H9 (cell line): ENCODE data around the gene SELENOM. TPM values are rescaled to one million over a fixed set of nuclear protein-coding genes. Genes with fewer than 3 reads are reported as not detected.
A peak's percentile ranks its signal among the peaks of the same experiment; 100 is the strongest.

Source experiments
- DNase-seq: peaks from one replicate; pipeline ENCODE4 v3.0.0-alpha.2; 2017
- H2AFZ ChIP-seq: one replicate; pipeline ENCODE4 v1.6.1; 2013; ENCODE audit warnings: mild to moderate bottlenecking, low read length, control low read depth, moderate library complexity
- H2AK5ac ChIP-seq: 2 replicates; pipeline ENCODE4 v1.6.1; 2013; ENCODE audit warnings: low read length, control low read depth, mixed read lengths; ENCODE audit not compliant: insufficient read length
- H2BK120ac ChIP-seq: one replicate; pipeline ENCODE4 v1.6.1; 2013; ENCODE audit warnings: low read depth, mild to moderate bottlenecking, low read length, control low read depth, inconsistent platforms; ENCODE audit not compliant: poor library complexity, severe bottlenecking
- H2BK12ac ChIP-seq: 2 replicates; pipeline ENCODE4 v1.6.1; 2013; ENCODE audit warnings: low read length, control low read depth, mixed read lengths, low read depth; ENCODE audit not compliant: insufficient read length
- H2BK15ac ChIP-seq: 2 replicates; pipeline ENCODE4 v1.6.1; 2013; ENCODE audit warnings: low read depth, low read length, control low read depth
- H2BK20ac ChIP-seq: one replicate; pipeline ENCODE4 v1.6.1; 2013; ENCODE audit warnings: low read depth, mild to moderate bottlenecking, low read length, control low read depth, inconsistent platforms; ENCODE audit not compliant: poor library complexity, severe bottlenecking
- H2BK5ac ChIP-seq: 2 replicates; pipeline ENCODE4 v1.6.1; 2013; ENCODE audit warnings: low read length, control low read depth, mixed read lengths; ENCODE audit not compliant: insufficient read length
- H3K14ac ChIP-seq: 2 replicates; pipeline ENCODE4 v1.6.1; 2013; ENCODE audit warnings: low read length, control low read depth; ENCODE audit not compliant: insufficient read depth
- H3K18ac ChIP-seq: 2 replicates; pipeline ENCODE4 v1.6.1; 2013; ENCODE audit warnings: low read depth, mild to moderate bottlenecking, mixed read lengths, low read length, control low read depth; ENCODE audit not compliant: insufficient read length
- H3K23ac ChIP-seq: 2 replicates; pipeline ENCODE4 v1.6.1; 2013; ENCODE audit warnings: low read length, control low read depth, mixed read lengths, low read depth; ENCODE audit not compliant: insufficient read length
- H3K23me2 ChIP-seq: 2 replicates; pipeline ENCODE4 v1.6.1; 2013; ENCODE audit warnings: low read depth, mild to moderate bottlenecking, mixed read lengths, low read length, control low read depth; ENCODE audit not compliant: insufficient read length, poor library complexity, severe bottlenecking
- H3K27ac ChIP-seq: 2 replicates; pipeline ENCODE4 v1.5.1; 2013; ENCODE audit warnings: low read length, control low read depth, mixed read lengths, low read depth; ENCODE audit not compliant: insufficient read length
- H3K27me3 ChIP-seq: 2 replicates; pipeline ENCODE4 v1.6.1; 2013; ENCODE audit warnings: low read length, control low read depth, inconsistent platforms; ENCODE audit not compliant: insufficient read depth
- H3K4ac ChIP-seq: 2 replicates; pipeline ENCODE4 v1.6.1; 2013; ENCODE audit warnings: low read depth, mild to moderate bottlenecking, control low read depth, inconsistent platforms, low read length, moderate library complexity
- H3K4me1 ChIP-seq: 2 replicates; pipeline ENCODE4 v1.6.1; 2013; ENCODE audit warnings: low read length, control low read depth, inconsistent platforms; ENCODE audit not compliant: insufficient read depth
- H3K4me2 ChIP-seq: 2 replicates; pipeline ENCODE4 v1.6.1; 2013; ENCODE audit warnings: low read length, control low read depth, mixed read lengths; ENCODE audit not compliant: insufficient read length, insufficient read depth
- H3K56ac ChIP-seq: 2 replicates; pipeline ENCODE4 v1.6.1; 2013; ENCODE audit warnings: low read depth, mild to moderate bottlenecking, mixed read lengths, low read length, control low read depth; ENCODE audit not compliant: insufficient read length
- H3K79me1 ChIP-seq: 2 replicates; pipeline ENCODE4 v1.6.1; 2013; ENCODE audit warnings: low read depth, mild to moderate bottlenecking, moderate library complexity, low read length, control low read depth, inconsistent platforms; ENCODE audit not compliant: insufficient read depth, poor library complexity, severe bottlenecking
- H3K79me2 ChIP-seq: 2 replicates; pipeline ENCODE4 v1.6.1; 2013; ENCODE audit warnings: low read length, control low read depth, inconsistent platforms; ENCODE audit not compliant: insufficient read depth
- H3K9ac ChIP-seq: 2 replicates; pipeline ENCODE4 v1.6.1; 2013; ENCODE audit warnings: low read length, control low read depth, mixed read lengths; ENCODE audit not compliant: insufficient read length; ENCODE audit errors: extremely low read depth
- H3K9me3 ChIP-seq: one replicate; pipeline ENCODE4 v1.6.1; 2013; ENCODE audit warnings: low read depth, low read length, inconsistent platforms; ENCODE audit not compliant: control insufficient read depth
- H3T11ph ChIP-seq: one replicate; pipeline ENCODE4 v1.6.1; 2013; ENCODE audit warnings: mild to moderate bottlenecking, low read length, control low read depth, inconsistent platforms
- H4K20me1 ChIP-seq: one replicate; pipeline ENCODE4 v1.6.1; 2013; ENCODE audit not compliant: control insufficient read depth, insufficient read length, insufficient read depth
- H4K5ac ChIP-seq: 2 replicates; pipeline ENCODE4 v1.6.1; 2013; ENCODE audit warnings: low read depth, mild to moderate bottlenecking, mixed read lengths, low read length, control low read depth; ENCODE audit not compliant: insufficient read length
- H4K8ac ChIP-seq: replicated peaks from 2 replicates; pipeline ENCODE4 v1.6.1; 2013; ENCODE audit warnings: low read length, control low read depth, mixed read lengths, low read depth; ENCODE audit not compliant: insufficient read length
- H4K91ac ChIP-seq: 2 replicates; pipeline ENCODE4 v1.6.1; 2013; ENCODE audit warnings: low read depth, mild to moderate bottlenecking, moderate library complexity, mixed read lengths, low read length, control low read depth; ENCODE audit not compliant: insufficient read length
- H3K27ac Mint-ChIP-seq, 3 experiments: 2 replicates in 2 of 3; 3 replicates in 1 of 3; pipeline ENCODE4 v1.8.0; 2020 to 2021; ENCODE audit warnings: mixed read lengths in 3 of 3, mild to moderate bottlenecking in 1 of 3, moderate library complexity in 1 of 3
- H3K27me3 Mint-ChIP-seq: 2 replicates; pipeline ENCODE4 v1.8.0; 2021; ENCODE audit warnings: low read depth, mild to moderate bottlenecking, moderate library complexity, mixed read lengths
- H3K36me3 Mint-ChIP-seq, 3 experiments: 2 replicates in 2 of 3; 3 replicates in 1 of 3; pipeline ENCODE4 v1.8.0; 2020 to 2021; ENCODE audit warnings: low read depth in 3 of 3, mixed read lengths in 3 of 3; ENCODE audit not compliant: insufficient read depth in 1 of 3
- H3K4me1 Mint-ChIP-seq, 2 experiments: 2 replicates each; pipeline ENCODE4 v1.8.0; 2020; ENCODE audit warnings: mixed read lengths in 2 of 2
- H3K4me3 Mint-ChIP-seq, 2 experiments: 2 replicates in 1 of 2; 3 replicates in 1 of 2; pipeline ENCODE4 v1.8.0; 2020 to 2021; ENCODE audit warnings: mild to moderate bottlenecking in 2 of 2, mixed read lengths in 2 of 2, moderate library complexity in 1 of 2
- H3K9me3 Mint-ChIP-seq, 2 experiments: 2 replicates in 1 of 2; 3 replicates in 1 of 2; pipeline ENCODE4 v1.8.0; 2020; ENCODE audit warnings: mild to moderate bottlenecking in 2 of 2, mixed read lengths in 2 of 2, moderate library complexity in 1 of 2
- CTCF ChIP-seq: fragments of 200-600 bp; sonication (generic); conservative IDR thresholded peaks from 3 replicates; pipeline ENCODE4 v1.8.0; 2021; ENCODE audit warnings: antibody characterized with exemption, mild to moderate bottlenecking
- WGBS: extraction: QIAGEN DNeasy Blood & Tissue Kit; methylation state at CpG from one replicate; pipeline ENCODE4 v1.1.7; 2013; ENCODE audit warnings: missing lambda C conversion rate, low lambda C conversion rate, mixed read lengths; ENCODE audit not compliant: insufficient read length; ENCODE audit errors: extremely low coverage; 5-methylcytosine and 5-hydroxymethylcytosine counted together
- total RNA-seq: library from RNA; stranded (reverse); gene quantifications from 2 replicates; pipeline ENCODE4 v1.2.1, GENCODE V29; 2021

SELENOM gene
- total RNA-seq, 1 experiment from 2014 or later: 18.6 TPM

- no peak overlapping the region for H2BK15ac ChIP-seq
- no peak overlapping the region for H2AK5ac ChIP-seq
- Mint-ChIP-seq H3K27ac (peak overlapping the region; percentile 5 to 92 (median 15); a peak in 5 of 7 replicates), H3K36me3 (no peaks in the 10 kb centered on the region; a peak in 1 of 7 replicates), H3K9me3 (peaks cover 0 to 2% of the 10 kb centered on the region in 2 experiments; a peak in 2 of 5 replicates), H3K4me3 (peak overlapping the region; percentile 68 to 92), H3K4me1 (peaks cover 12 to 25% of the 10 kb centered on the region in 2 experiments), H3K27me3 (peaks cover 30% of the 10 kb centered on the region)
- no peak overlapping the region for H2BK120ac ChIP-seq
- H4K5ac ChIP-seq: no peak overlapping the region
- H3K27me3 ChIP-seq: peaks cover 12% of the 10 kb centered on the region; the same call in 1 of the 2 replicates
- H3K14ac ChIP-seq: no peak overlapping the region
- DNase-seq: no peak
- H3K23me2 ChIP-seq: peaks cover 8% of the 10 kb centered on the region
- H4K20me1 ChIP-seq: no peaks in the 10 kb centered on the region
- H3K9me3 ChIP-seq: no peaks in the 10 kb centered on the region
- peak overlapping the region; percentile 3 for H3K9ac ChIP-seq
- no peak overlapping the region for H3K23ac ChIP-seq
- H2BK5ac ChIP-seq: no peak overlapping the region
- H3T11ph ChIP-seq: no peak overlapping the region
- peak overlapping the region; percentile 45 for H3K18ac ChIP-seq
- H2BK12ac ChIP-seq: no peak overlapping the region
- H2AFZ ChIP-seq: peak overlapping the region; percentile 56
- no peak overlapping the region for H2BK20ac ChIP-seq
- H4K8ac ChIP-seq: no peak overlapping the region
- H3K27ac ChIP-seq: no peak overlapping the region
- no peaks in the 10 kb centered on the region for H3K4me1 ChIP-seq
- no peak overlapping the region for H3K56ac ChIP-seq
- H4K91ac ChIP-seq: no peak overlapping the region
- TF ChIP-seq CTCF: peak; percentile 7; the same call in 1 of the 3 replicates
- H3K4me2 ChIP-seq: peak overlapping the region; percentile 70
- H3K79me1 ChIP-seq: no peaks in the 10 kb centered on the region
- no peaks in the 10 kb centered on the region for H3K79me2 ChIP-seq
- H3K4ac ChIP-seq: no peak overlapping the region
- WGBS: no CpG with 5 or more reads among the region's 5 CpGs
Observed at GRCh38 chr22:31107894-31108218, 488 bp upstream of the SELENOM start.
